ENCODE results near the gene TMEM201. TPM values are rescaled to one million over a fixed set of nuclear protein-coding genes. Genes with fewer than 3 reads are reported as not detected.

The TMEM201 gene
- total and polyA plus RNA-seq, 4 donors, result 1.5 to 3.5 (median 2.9) TPM

DNA sequence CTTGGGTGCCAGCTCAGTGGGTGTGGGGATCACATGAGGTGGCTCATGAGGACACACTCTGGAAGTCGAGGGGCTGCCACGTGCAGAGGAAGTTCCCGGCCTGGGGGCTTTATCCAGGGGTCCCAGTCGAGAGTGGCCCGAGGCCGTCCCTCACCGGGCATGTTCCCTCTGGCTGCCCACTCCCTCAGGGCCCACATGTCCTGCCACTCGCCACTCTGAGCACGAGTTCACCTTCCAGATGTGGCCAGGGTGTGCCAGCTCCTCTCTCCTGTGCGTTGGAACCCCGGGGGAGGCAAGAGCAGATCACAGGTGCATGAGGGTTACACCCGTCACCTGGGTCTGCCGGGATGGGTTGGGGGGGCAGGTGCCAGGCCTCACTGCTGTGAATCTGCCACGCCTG, 14.6 kb downstream of the TMEM201 start:
- H3K4me1 ChIP-seq (ENCODE audit: control insufficient read depth in 4 of 4, insufficient read depth in 4 of 4, low read length in 3 of 4), result no peaks in the 10 kb centered on the region
- no peak overlapping the region for H3K4me3 ChIP-seq (ENCODE audit: low read depth in 1 of 3, low read length in 3 of 3)
- no peaks in the 10 kb centered on the region for H3K9me3 ChIP-seq (ENCODE audit: control insufficient read depth in 4 of 4, low read length in 3 of 4)
- no peaks in the 10 kb centered on the region for H3K27me3 ChIP-seq (ENCODE audit: control insufficient read depth in 4 of 4, insufficient read depth in 4 of 4, low read length in 3 of 4)
- H3K27ac ChIP-seq (ENCODE audit: low read depth in 1 of 2, low read length in 2 of 2), result no peak overlapping the region
- 93% methylated on average over 14 of the region's 14 CpGs for WGBS
- no peak for TF ChIP-seq REST (IDR thresholded peaks at IDR 0.05)
- TF ChIP-seq EGR1 (IDR thresholded peaks at IDR 0.05; ENCODE audit: low read depth in 2 of 2), result no peak
- TF ChIP-seq GABPA (IDR thresholded peaks at IDR 0.05 in 1 of 2, conservative IDR thresholded peaks at IDR 0.05 in 1 of 2), result no peak
- no peak for TF ChIP-seq ATF3 (IDR thresholded peaks at IDR 0.05)
- TF ChIP-seq, protein P1, sequence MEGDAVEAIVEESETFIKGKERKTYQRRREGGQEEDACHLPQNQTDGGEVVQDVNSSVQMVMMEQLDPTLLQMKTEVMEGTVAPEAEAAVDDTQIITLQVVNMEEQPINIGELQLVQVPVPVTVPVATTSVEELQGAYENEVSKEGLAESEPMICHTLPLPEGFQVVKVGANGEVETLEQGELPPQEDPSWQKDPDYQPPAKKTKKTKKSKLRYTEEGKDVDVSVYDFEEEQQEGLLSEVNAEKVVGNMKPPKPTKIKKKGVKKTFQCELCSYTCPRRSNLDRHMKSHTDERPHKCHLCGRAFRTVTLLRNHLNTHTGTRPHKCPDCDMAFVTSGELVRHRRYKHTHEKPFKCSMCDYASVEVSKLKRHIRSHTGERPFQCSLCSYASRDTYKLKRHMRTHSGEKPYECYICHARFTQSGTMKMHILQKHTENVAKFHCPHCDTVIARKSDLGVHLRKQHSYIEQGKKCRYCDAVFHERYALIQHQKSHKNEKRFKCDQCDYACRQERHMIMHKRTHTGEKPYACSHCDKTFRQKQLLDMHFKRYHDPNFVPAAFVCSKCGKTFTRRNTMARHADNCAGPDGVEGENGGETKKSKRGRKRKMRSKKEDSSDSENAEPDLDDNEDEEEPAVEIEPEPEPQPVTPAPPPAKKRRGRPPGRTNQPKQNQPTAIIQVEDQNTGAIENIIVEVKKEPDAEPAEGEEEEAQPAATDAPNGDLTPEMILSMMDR (IDR thresholded peaks at IDR 0.05; ENCODE audit: low read depth, low read length, missing input control), result no peak
- TF ChIP-seq MAX (IDR thresholded peaks at IDR 0.05), result no peak
- no peak for TF ChIP-seq FOXA2 (IDR thresholded peaks at IDR 0.05)
- TF ChIP-seq FOXA1 (IDR thresholded peaks at IDR 0.05), result no peak
- no peak for TF ChIP-seq HNF4A (conservative IDR thresholded peaks at IDR 0.05)
- TF ChIP-seq, protein P2, sequence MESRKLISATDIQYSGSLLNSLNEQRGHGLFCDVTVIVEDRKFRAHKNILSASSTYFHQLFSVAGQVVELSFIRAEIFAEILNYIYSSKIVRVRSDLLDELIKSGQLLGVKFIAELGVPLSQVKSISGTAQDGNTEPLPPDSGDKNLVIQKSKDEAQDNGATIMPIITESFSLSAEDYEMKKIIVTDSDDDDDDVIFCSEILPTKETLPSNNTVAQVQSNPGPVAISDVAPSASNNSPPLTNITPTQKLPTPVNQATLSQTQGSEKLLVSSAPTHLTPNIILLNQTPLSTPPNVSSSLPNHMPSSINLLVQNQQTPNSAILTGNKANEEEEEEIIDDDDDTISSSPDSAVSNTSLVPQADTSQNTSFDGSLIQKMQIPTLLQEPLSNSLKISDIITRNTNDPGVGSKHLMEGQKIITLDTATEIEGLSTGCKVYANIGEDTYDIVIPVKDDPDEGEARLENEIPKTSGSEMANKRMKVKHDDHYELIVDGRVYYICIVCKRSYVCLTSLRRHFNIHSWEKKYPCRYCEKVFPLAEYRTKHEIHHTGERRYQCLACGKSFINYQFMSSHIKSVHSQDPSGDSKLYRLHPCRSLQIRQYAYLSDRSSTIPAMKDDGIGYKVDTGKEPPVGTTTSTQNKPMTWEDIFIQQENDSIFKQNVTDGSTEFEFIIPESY (IDR thresholded peaks at IDR 0.05), result no peak
- TF ChIP-seq HNF4G (IDR thresholded peaks at IDR 0.05), result no peak
- TF ChIP-seq RXRA (IDR thresholded peaks at IDR 0.05), result no peak
- TF ChIP-seq RAD21 (IDR thresholded peaks at IDR 0.05), result no peak
- TF ChIP-seq NR2F2 (IDR thresholded peaks at IDR 0.05), result no peak
- TF ChIP-seq SP1 (IDR thresholded peaks at IDR 0.05), result no peak
- TF ChIP-seq YY1 (IDR thresholded peaks at IDR 0.05), result no peak
- TF ChIP-seq JUND (IDR thresholded peaks at IDR 0.05), result no peak
- TF ChIP-seq TAF1 (conservative IDR thresholded peaks at IDR 0.05), result no peak
- DNase-seq (ENCODE audit: low spot score), result no peak
- H3K36me3 ChIP-seq (ENCODE audit: control insufficient read depth in 4 of 4, insufficient read depth in 3 of 4, low read depth in 1 of 4, low read length in 3 of 4), result peaks cover 0 to 9% (median 4%) of the 10 kb centered on the region in 4 donors
- no peak overlapping the region for H3K9ac ChIP-seq (ENCODE audit: low read depth in 1 of 2, low read length in 2 of 2)
